Activated CD4-positive, alpha-beta T cell treated with anti-CD3 and anti-CD28 coated beads for 4 hours (primary cell): ENCODE measurements around the gene DCXR.

Experiments
- DNase-seq, 2 donors: peaks; one replicate each; pipeline ENCODE4 v3.0.0-alpha.2; 2020

Gene DCXR

GRCh38 chr17:81994593-81995462, 42.7 kb downstream of the DCXR start:
- DNase-seq = no peak

GRCh38 chr17:81993729-81994592, 43.5 kb downstream of the DCXR start:
- no peak for DNase-seq

- no peak for DNase-seq
Observed at GRCh38 chr17:81992306-81993102, 45.0 kb downstream of the DCXR start.

- DNase-seq = no peak
Observed at GRCh38 chr17:81991684-81992305, 45.7 kb downstream of the DCXR start.

GRCh38 chr17:81990836-81991683, 46.4 kb downstream of the DCXR start:
- no peak for DNase-seq

GRCh38 chr17:81987161-81987770, 50.2 kb downstream of the DCXR start:
- no peak for DNase-seq

- no peak for DNase-seq
Observed at GRCh38 chr17:81986606-81987005, 50.9 kb downstream of the DCXR start.
